Breast epithelium (tissue), 3 donors: ENCODE results near the gene FOXE3.

ENCODE experiments used
- POLR2A ChIP-seq: fragments of 450-650 bp; IDR thresholded peaks from one replicate; pipeline ENCODE4 v1.6.1; 2016; ENCODE audit warnings: antibody characterized with exemption, mild to moderate bottlenecking, moderate library complexity
- POLR2AphosphoS5 ChIP-seq, 3 donors: sonication (generic); formaldehyde crosslinking; IDR thresholded peaks; one replicate each; pipeline ENCODE4 v1.6.1; 2017; ENCODE audit warnings: antibody characterized with exemption in 3 of 3
- TF ChIP-seq, protein P1 (sequence below), 3 donors: fragments of 450-650 bp; IDR thresholded peaks; one replicate each; pipeline ENCODE4 v1.5.1; 2016 to 2017; ENCODE audit warnings: antibody characterized with exemption in 3 of 3, mild to moderate bottlenecking in 3 of 3, moderate library complexity in 3 of 3

GRCh38 chr1:47410068-47410455 lies 6.0 kb upstream of the FOXE3 start:
- TF ChIP-seq, protein P1, sequence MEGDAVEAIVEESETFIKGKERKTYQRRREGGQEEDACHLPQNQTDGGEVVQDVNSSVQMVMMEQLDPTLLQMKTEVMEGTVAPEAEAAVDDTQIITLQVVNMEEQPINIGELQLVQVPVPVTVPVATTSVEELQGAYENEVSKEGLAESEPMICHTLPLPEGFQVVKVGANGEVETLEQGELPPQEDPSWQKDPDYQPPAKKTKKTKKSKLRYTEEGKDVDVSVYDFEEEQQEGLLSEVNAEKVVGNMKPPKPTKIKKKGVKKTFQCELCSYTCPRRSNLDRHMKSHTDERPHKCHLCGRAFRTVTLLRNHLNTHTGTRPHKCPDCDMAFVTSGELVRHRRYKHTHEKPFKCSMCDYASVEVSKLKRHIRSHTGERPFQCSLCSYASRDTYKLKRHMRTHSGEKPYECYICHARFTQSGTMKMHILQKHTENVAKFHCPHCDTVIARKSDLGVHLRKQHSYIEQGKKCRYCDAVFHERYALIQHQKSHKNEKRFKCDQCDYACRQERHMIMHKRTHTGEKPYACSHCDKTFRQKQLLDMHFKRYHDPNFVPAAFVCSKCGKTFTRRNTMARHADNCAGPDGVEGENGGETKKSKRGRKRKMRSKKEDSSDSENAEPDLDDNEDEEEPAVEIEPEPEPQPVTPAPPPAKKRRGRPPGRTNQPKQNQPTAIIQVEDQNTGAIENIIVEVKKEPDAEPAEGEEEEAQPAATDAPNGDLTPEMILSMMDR (IDR thresholded peaks at IDR 0.05): no peak
- no peak for TF ChIP-seq POLR2AphosphoS5 (IDR thresholded peaks at IDR 0.05)
- TF ChIP-seq POLR2A: no peak
